Measurements from ENCODE around the gene VCX2. TPM values are rescaled to one million over a fixed set of nuclear protein-coding genes. Genes with fewer than 3 reads are reported as not detected.

The VCX2 gene
- total and polyA plus RNA-seq, 2 of the 4 experiments (the other 2 are of a cell fraction): not detected

- H4K91ac ChIP-seq (ENCODE audit: insufficient read depth, low read depth, low read length): no peak overlapping the region
- no peak for DNase-seq
- H3K4me3 ChIP-seq (ENCODE audit: insufficient read depth, low read depth, low read length): no peak overlapping the region
- intact Hi-C loops (cut with micrococcal nuclease) (no loop called here), dilution Hi-C loops (cut with HindIII; ENCODE audit: low sequenced_read_pairs, unreplicated experiment) (no loop called here), in situ Hi-C loops (cut with MboI; ENCODE audit: low sequenced_read_pairs) (no loop called here)
- H3K79me1 ChIP-seq (ENCODE audit: low read depth in 1 of 2, low read length in 2 of 2): no peaks in the 10 kb centered on the region
- TF ChIP-seq CEBPB (IDR thresholded peaks at IDR 0.05; ENCODE audit: low read depth, low read length) (no peak), MAFK (IDR thresholded peaks at IDR 0.05; ENCODE audit: low read depth, low read length) (no peak)
- H3K23ac ChIP-seq (ENCODE audit: low read depth, low read length): no peak overlapping the region
- H2BK5ac ChIP-seq (ENCODE audit: low read depth, low read length, poor library complexity, severe bottlenecking): no peak overlapping the region
- H3K27ac ChIP-seq (ENCODE audit: insufficient read depth, low read length): no peak overlapping the region
- H3K56ac ChIP-seq (ENCODE audit: extremely low read depth, insufficient read depth, low read length): no peak overlapping the region
- H3K4me1 ChIP-seq (ENCODE audit: control insufficient read depth, insufficient read depth, low read length): no peaks in the 10 kb centered on the region
- no peak overlapping the region for H2BK20ac ChIP-seq (ENCODE audit: low read depth, low read length)
- H2BK15ac ChIP-seq (ENCODE audit: low read depth, low read length): no peak overlapping the region
- no CpG with 5 or more reads among the region's 2 CpGs for whole genome bisulfite sequencing, 2 experiments (ENCODE audit: extremely low coverage in 2 of 2, insufficient read length in 1 of 2)
- no peak overlapping the region for H4K5ac ChIP-seq (ENCODE audit: low read depth, low read length)
- ChIA-PET POLR2A (ENCODE audit: unreplicated experiment) (no interaction called here), CTCF (no interaction called here)
- no peak overlapping the region for H3K4ac ChIP-seq (ENCODE audit: low read depth, low read length)
- no peak overlapping the region for H3K9ac ChIP-seq (ENCODE audit: low read depth, low read length)
- H3K18ac ChIP-seq (ENCODE audit: low read depth, low read length): no peak overlapping the region
- H2AFZ ChIP-seq (replicated peaks; ENCODE audit: low read length, poor library complexity): no peak overlapping the region
- ATAC-seq (ENCODE audit: low read depth): no peak
- no peak overlapping the region for H3K4me2 ChIP-seq (ENCODE audit: low read depth, low read length)
- H4K8ac ChIP-seq (ENCODE audit: low read depth in 2 of 2, low read length in 2 of 2): no peak overlapping the region
- H3K36me3 ChIP-seq (ENCODE audit: control insufficient read depth, insufficient read depth, low read length): no peaks in the 10 kb centered on the region
- BruUV-seq (replicated peaks): no TSS peak
- no peaks in the 10 kb centered on the region for H3K27me3 ChIP-seq (ENCODE audit: control insufficient read depth, insufficient read depth, low read length)
- H3K9me3 ChIP-seq (ENCODE audit: control insufficient read depth, insufficient read depth, low read length): peaks cover 10% of the 10 kb centered on the region
- H2BK120ac ChIP-seq (ENCODE audit: low read depth, low read length): no peak overlapping the region
- no peaks in the 10 kb centered on the region for H3K9me1 ChIP-seq (ENCODE audit: insufficient read depth, low read length)
- no peak overlapping the region for H2AK9ac ChIP-seq (replicated peaks; ENCODE audit: low read depth, low read length, poor library complexity)
- H3K14ac ChIP-seq (replicated peaks; ENCODE audit: low read depth, low read length): no peak overlapping the region
- H2AK5ac ChIP-seq (ENCODE audit: low read depth, low read length): no peak overlapping the region
- H4K20me1 ChIP-seq (ENCODE audit: insufficient read depth, low read length): no peaks in the 10 kb centered on the region
Observed at GRCh38 chrX:8194216-8194615, 23.1 kb upstream of the VCX2 start.

Measured in IMR-90 (cell line).